Endothelial cell of umbilical vein (primary cell): ENCODE results near the gene RRH.

Experiments used
- TF ChIP-seq, protein P1 (sequence below): IDR thresholded peaks from 2 replicates; pipeline ENCODE4 v1.6.1; 2011; ENCODE audit not compliant: insufficient read depth, insufficient read length
- TF ChIP-seq, protein P2 (sequence below), 2 donors: IDR thresholded peaks; 1 replicate in 1 of 2; 2 replicates in 1 of 2; pipeline ENCODE4 v1.5.1; 2011; ENCODE audit warnings: low read length in 2 of 2, mild to moderate bottlenecking in 2 of 2, moderate library complexity in 2 of 2, control low read depth in 1 of 2, inconsistent platforms in 1 of 2, low read depth in 1 of 2; ENCODE audit not compliant: insufficient read depth in 1 of 2; ENCODE audit errors: extremely low read depth in 1 of 2

DNA sequence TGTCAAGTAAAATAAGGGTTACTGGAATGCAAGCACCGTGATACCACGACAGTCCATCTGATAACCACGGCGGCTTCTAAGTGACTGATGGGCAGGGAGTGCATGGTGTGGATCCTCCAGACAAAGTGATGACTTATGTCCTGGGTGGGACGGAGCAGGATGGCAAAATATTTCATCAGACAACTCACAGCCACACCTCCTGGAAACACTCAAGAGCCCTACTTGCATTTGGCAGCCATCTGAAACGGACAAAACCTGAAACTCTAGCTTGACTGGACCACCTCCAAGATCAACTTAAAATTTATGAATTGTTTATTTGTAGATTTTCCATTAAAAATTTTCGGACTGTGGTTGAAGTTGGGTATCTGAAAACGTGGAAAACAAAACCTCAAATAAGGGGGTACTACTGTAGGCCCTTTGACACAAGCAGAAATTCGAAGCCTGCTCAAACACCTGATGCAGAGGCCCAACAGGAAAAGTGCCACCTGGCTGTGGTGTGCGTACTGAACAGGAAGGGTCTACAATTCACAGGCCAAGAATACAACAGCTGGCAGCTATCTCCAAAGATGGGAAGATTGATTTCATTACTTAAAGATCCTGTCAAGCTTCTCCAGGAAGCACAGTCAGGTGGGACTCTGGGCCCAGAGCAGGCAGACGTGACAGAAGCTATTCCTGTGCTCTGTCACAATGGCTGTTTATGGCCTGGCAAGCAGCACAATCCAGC, 46.2 kb downstream of the RRH start:
- TF ChIP-seq, protein P1, sequence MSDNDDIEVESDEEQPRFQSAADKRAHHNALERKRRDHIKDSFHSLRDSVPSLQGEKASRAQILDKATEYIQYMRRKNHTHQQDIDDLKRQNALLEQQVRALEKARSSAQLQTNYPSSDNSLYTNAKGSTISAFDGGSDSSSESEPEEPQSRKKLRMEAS: no peak
- TF ChIP-seq, protein P2, sequence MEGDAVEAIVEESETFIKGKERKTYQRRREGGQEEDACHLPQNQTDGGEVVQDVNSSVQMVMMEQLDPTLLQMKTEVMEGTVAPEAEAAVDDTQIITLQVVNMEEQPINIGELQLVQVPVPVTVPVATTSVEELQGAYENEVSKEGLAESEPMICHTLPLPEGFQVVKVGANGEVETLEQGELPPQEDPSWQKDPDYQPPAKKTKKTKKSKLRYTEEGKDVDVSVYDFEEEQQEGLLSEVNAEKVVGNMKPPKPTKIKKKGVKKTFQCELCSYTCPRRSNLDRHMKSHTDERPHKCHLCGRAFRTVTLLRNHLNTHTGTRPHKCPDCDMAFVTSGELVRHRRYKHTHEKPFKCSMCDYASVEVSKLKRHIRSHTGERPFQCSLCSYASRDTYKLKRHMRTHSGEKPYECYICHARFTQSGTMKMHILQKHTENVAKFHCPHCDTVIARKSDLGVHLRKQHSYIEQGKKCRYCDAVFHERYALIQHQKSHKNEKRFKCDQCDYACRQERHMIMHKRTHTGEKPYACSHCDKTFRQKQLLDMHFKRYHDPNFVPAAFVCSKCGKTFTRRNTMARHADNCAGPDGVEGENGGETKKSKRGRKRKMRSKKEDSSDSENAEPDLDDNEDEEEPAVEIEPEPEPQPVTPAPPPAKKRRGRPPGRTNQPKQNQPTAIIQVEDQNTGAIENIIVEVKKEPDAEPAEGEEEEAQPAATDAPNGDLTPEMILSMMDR (IDR thresholded peaks at IDR 0.05; ENCODE audit: extremely low read depth in 1 of 2, insufficient read depth in 1 of 2, low read depth in 1 of 2, low read length in 2 of 2): no peak
